Activated CD8-positive, alpha-beta memory T cell treated with anti-CD3 and anti-CD28 coated beads, Interleukin-2, amount 50 U/mL, for 48 hours (primary cell): ENCODE measurements around the gene VIPR2.

ENCODE experiments used
- DNase-seq: peaks from one replicate; pipeline ENCODE4 v3.0.0-alpha.2; 2020

VIPR2 gene

GRCh38 chr7:159157714-159158113 is 13.0 kb upstream of the VIPR2 start:
- DNase-seq = no peak

- no peak for DNase-seq
Observed at GRCh38 chr7:159156436-159157245, 12.0 kb upstream of the VIPR2 start.

GRCh38 chr7:159155410-159155809 is 10.7 kb upstream of the VIPR2 start:
- DNase-seq = no peak

- DNase-seq = no peak
Observed at GRCh38 chr7:159154243-159154642, 9.6 kb upstream of the VIPR2 start.

GRCh38 chr7:159153511-159153910 is 8.8 kb upstream of the VIPR2 start:
- DNase-seq = no peak

GRCh38 chr7:159152816-159153215 is 8.1 kb upstream of the VIPR2 start:
- no peak for DNase-seq

- DNase-seq = no peak
Observed at GRCh38 chr7:159151231-159151630, 6.6 kb upstream of the VIPR2 start.

- DNase-seq = no peak
Observed at GRCh38 chr7:159149488-159149887, 4.8 kb upstream of the VIPR2 start.

GRCh38 chr7:159148430-159149395 is 4.0 kb upstream of the VIPR2 start:
- DNase-seq = peak; percentile 43

- DNase-seq = no peak
Observed at GRCh38 chr7:159147687-159148086, 3.0 kb upstream of the VIPR2 start.

- peak; percentile 36 for DNase-seq
Observed at GRCh38 chr7:159147246-159147645, 2.6 kb upstream of the VIPR2 start.

- no peak for DNase-seq
Observed at GRCh38 chr7:159146084-159146858, 1.6 kb upstream of the VIPR2 start.

GRCh38 chr7:159145490-159145855 is 806 bp upstream of the VIPR2 start:
- no peak for DNase-seq

- peak; percentile 66 for DNase-seq
Observed at GRCh38 chr7:159143780-159144757, 598 bp downstream of the VIPR2 start.

GRCh38 chr7:159142730-159143129 is 1.9 kb downstream of the VIPR2 start:
- peak; percentile 29 for DNase-seq

GRCh38 chr7:159142199-159142598 is 2.5 kb downstream of the VIPR2 start:
- DNase-seq = no peak

- DNase-seq = peak; percentile 35
Observed at GRCh38 chr7:159141660-159142059, 3.0 kb downstream of the VIPR2 start.

GRCh38 chr7:159141167-159141566 is 3.5 kb downstream of the VIPR2 start:
- peak; percentile 25 for DNase-seq

- no peak for DNase-seq
Observed at GRCh38 chr7:159140170-159140910, 4.3 kb downstream of the VIPR2 start.

GRCh38 chr7:159139639-159140038 is 5.0 kb downstream of the VIPR2 start:
- no peak for DNase-seq

GRCh38 chr7:159139202-159139601 is 5.5 kb downstream of the VIPR2 start:
- DNase-seq = no peak
